SH-SY5Y (cell line): ENCODE measurements around the gene FLNB.

Source experiments
- GATA2 ChIP-seq: IDR thresholded peaks from 2 replicates; pipeline ENCODE4 v1.6.1; 2011; ENCODE audit warnings: mild to moderate bottlenecking, low read depth, low read length
- GATA3 ChIP-seq: IDR thresholded peaks from 2 replicates; pipeline ENCODE4 v1.6.1; 2011; ENCODE audit warnings: low read depth, mild to moderate bottlenecking, low read length, moderate library complexity

GRCh38 chr3:58062472-58062871 is 54.2 kb downstream of the FLNB start:
- 0 out of 2 replicates have a peak, but pooled peaks have one; percentile 28 for TF ChIP-seq GATA2
- TF ChIP-seq GATA3, result no peak
